Fibroblast of mammary gland (primary cell): Measurements from ENCODE around the gene PRM1.

ENCODE experiments used
- DNase-seq: peaks from one replicate; pipeline ENCODE4 v3.0.0-alpha.2; 2010; ENCODE audit warnings: low read depth
- H3K4me3 ChIP-seq: 2 replicates; pipeline ENCODE4 v1.5.1; 2011; ENCODE audit warnings: low read depth, mild to moderate bottlenecking, low read length, moderate library complexity; ENCODE audit not compliant: control insufficient read depth
- CTCF ChIP-seq: conservative IDR thresholded peaks from 2 replicates; pipeline ENCODE4 v1.5.1; 2011; ENCODE audit warnings: low read depth, low read length, inconsistent platforms; ENCODE audit not compliant: control insufficient read depth, insufficient read depth

The PRM1 gene

DNA sequence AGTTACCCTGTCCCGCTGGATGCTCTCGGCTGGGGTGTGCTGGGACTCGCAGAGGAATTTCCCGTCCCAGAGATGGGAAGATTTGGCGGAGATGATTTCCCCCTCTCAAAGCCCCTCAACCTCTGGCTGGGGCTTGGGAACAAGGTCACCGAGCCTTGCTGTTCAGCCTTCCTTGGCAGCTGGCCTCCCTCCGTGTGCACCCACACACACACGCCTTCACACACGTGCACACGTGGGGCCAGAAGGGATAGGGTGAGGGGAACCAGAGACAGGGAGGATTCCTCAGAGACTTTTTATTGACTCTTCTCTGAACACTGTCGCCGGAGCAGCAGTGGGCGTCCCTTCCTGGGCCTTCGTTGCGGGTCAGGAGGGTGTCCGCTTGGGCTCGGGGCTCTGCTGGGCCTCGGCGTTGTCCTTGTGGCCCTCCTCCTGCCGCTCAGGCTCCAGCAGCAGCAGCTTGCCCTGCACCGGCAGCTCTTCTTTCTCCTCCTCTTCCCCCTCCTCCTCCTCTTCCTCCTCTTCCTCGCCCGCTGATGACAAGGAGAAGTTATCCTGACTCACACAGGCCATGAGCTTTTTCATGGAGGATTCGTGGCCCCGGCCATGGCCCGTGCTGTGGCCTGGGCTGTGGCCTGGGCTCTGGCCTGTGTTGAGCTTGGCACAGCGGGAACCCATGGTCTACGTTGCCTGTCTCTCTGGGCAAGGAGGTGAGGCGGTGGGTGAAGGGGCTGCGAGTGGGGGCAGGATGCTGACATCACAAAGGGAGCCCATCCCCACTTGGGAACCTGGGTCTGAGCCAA is 8.0 kb downstream of the PRM1 start, which contains the start of gene PRM3:
Gene PRM3, minus strand, starts transcription at position 709 of the 800 bp plus-strand sequence. Its CDS starts 34 bp downstream, at position 675.
- no peak within 1 kb of the TSS for H3K4me3 ChIP-seq
- DNase-seq: no peak
- no peak for TF ChIP-seq CTCF

DNA sequence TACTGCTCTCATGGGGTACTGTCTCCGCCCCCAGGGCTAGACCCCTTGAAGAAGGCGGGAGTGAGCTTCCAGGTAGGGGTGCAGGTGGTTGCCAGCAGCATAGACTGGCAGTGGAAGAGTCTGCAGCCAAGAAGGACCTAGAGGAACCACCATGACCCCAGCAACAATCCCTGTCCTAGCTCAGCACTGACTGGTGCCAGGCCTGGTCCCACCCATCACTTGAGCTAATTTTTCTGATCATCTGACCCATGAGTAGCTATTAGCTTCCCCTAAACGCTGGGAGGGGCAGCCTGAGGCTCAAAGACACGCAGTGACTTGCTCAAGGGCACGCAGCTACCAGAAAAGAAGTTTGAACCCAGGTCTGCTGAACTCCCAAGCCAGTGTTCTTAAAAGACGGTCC is 8.6 kb downstream of the PRM1 start:
- H3K4me3 ChIP-seq: no peak overlapping the region
- no peak for TF ChIP-seq CTCF
- DNase-seq: no peak

- H3K4me3 ChIP-seq: no peak overlapping the region
- no peak for DNase-seq
- no peak for TF ChIP-seq CTCF
Measured at GRCh38 chr16:11271610-11272009, 9.5 kb downstream of the PRM1 start.

GRCh38 chr16:11270602-11271162 is 10.4 kb downstream of the PRM1 start:
- no peak for DNase-seq
- no peak overlapping the region for H3K4me3 ChIP-seq
- TF ChIP-seq CTCF: no peak

- H3K4me3 ChIP-seq: no peak within 1 kb of the TSS
- TF ChIP-seq CTCF: no peak
- no peak for DNase-seq
Measured at GRCh38 chr16:11268921-11269375, 12.2 kb downstream of the PRM1 start, which contains the start of gene TNP2. TSS of gene TNP2 (minus strand) at chr16:11269325. CDS start at chr16:11269262, 63 bp downstream.

GRCh38 chr16:11265124-11265523 is 16.0 kb downstream of the PRM1 start:
- DNase-seq: no peak

More at GRCh38 chr16:11265124-11265523, 16.0 kb downstream of the PRM1 start:
- H3K4me3 ChIP-seq: no peak overlapping the region
- no peak for TF ChIP-seq CTCF
